D721Med (cell line): Measurements from ENCODE around the gene ENTREP1.

Experiments used
- DNase-seq: peaks from one replicate; pipeline ENCODE4 v3.0.0; 2011; ENCODE audit warnings: low spot score; ENCODE audit not compliant: insufficient read length
- FAIRE-seq: peaks from 2 replicates; lab custom pipeline; 2011; peaks lifted over from hg19 to GRCh38; lab: Jason Lieb, UNC
- CTCF ChIP-seq: IDR thresholded peaks from 2 replicates; pipeline ENCODE4 v1.5.1; 2012; ENCODE audit warnings: mild to moderate bottlenecking, control low read depth; ENCODE audit not compliant: insufficient read depth; ENCODE audit errors: missing control alignments

ENTREP1 gene

GRCh38 chr9:69391487-69391886 lies 66.5 kb downstream of the ENTREP1 start:
- FAIRE-seq = no peak
- TF ChIP-seq CTCF = no peak

GRCh38 chr9:69391946-69392345 lies 66.9 kb downstream of the ENTREP1 start:
- no peak for FAIRE-seq
- no peak for TF ChIP-seq CTCF
- DNase-seq = no peak

More at GRCh38 chr9:69391487-69391886, 66.5 kb downstream of the ENTREP1 start:
- DNase-seq = no peak

- no peak for TF ChIP-seq CTCF
- no peak for DNase-seq
- no peak for FAIRE-seq
These were observed 67.8 kb downstream of the ENTREP1 start for GRCh38 chr9:69392826-69393225.

GRCh38 chr9:69393425-69393824 lies 68.4 kb downstream of the ENTREP1 start:
- no peak for TF ChIP-seq CTCF
- FAIRE-seq (no peak), DNase-seq (no peak)

GRCh38 chr9:69395718-69396117 lies 70.7 kb downstream of the ENTREP1 start:
- FAIRE-seq (no peak), DNase-seq (no peak)
- TF ChIP-seq CTCF = no peak

GRCh38 chr9:69396759-69397158 lies 71.7 kb downstream of the ENTREP1 start:
- no peak for TF ChIP-seq CTCF
- no peak for FAIRE-seq
- DNase-seq = no peak

GRCh38 chr9:69397384-69398214 lies 72.6 kb downstream of the ENTREP1 start:
- TF ChIP-seq CTCF = no peak
- FAIRE-seq = no peak
- DNase-seq = no peak
